ENCODE results near the gene CHTOP. TPM values are rescaled to one million over a fixed set of nuclear protein-coding genes. Genes with fewer than 3 reads are reported as not detected.
A peak's percentile ranks its signal among the peaks of the same experiment; 100 is the strongest.

CHTOP gene
- total and polyA plus RNA-seq, 11 donors = 48.4 to 92.0 (median 72.9) TPM

- no peak overlapping the region for H3K4me3 ChIP-seq
- DNase-seq = no peak
- ATAC-seq = peak in 1 of 4 donors; percentile 16
- H3K27ac ChIP-seq = peak overlapping the region in 4 of 12 donors; percentile 4 to 30 (median 21)
- TF ChIP-seq CTCF (IDR thresholded peaks at IDR 0.05) = no peak
- no peak for TF ChIP-seq POLR2A (IDR thresholded peaks at IDR 0.05)
- H3K9me3 ChIP-seq = no peaks in the 10 kb centered on the region
- peaks cover 4 to 74% (median 57%) of the 10 kb centered on the region in 12 donors for H3K4me1 ChIP-seq
- intact Hi-C loops (cut with DNase I) = no loop called here
- H3K27me3 ChIP-seq = no peaks in the 10 kb centered on the region
- H3K36me3 ChIP-seq = peaks cover 0 to 100% (median 96%) of the 10 kb centered on the region in 9 donors
- WGBS, 4 donors = 66 to 82% (median 79%) methylated on average over 11 of the region's 11 CpGs
Measured at GRCh38 chr1:153642161-153642560, 8.3 kb downstream of the CHTOP start.

- H3K9me3 ChIP-seq = no peaks in the 10 kb centered on the region
- 90 to 93% (median 91%) methylated on average over 11 of the region's 11 CpGs for WGBS, 4 donors
- DNase-seq (no peak), ATAC-seq (no peak)
- peaks cover 4 to 68% (median 52%) of the 10 kb centered on the region in 12 donors for H3K4me1 ChIP-seq
- H3K27me3 ChIP-seq = no peaks in the 10 kb centered on the region
- TF ChIP-seq CTCF (IDR thresholded peaks at IDR 0.05) = no peak
- TF ChIP-seq POLR2A (IDR thresholded peaks at IDR 0.05) = no peak
- H3K4me3 ChIP-seq = no peak overlapping the region
- intact Hi-C loops (cut with DNase I) = no loop called here
- peak overlapping the region in 3 of 12 donors; percentile 6 to 11 (median 9) for H3K27ac ChIP-seq
- H3K36me3 ChIP-seq = peaks cover 0 to 95% (median 87%) of the 10 kb centered on the region in 9 donors
Measured at GRCh38 chr1:153643100-153643499, 9.2 kb downstream of the CHTOP start.

- no peak for DNase-seq
- intact Hi-C loops (cut with DNase I) = no loop called here
- Histone ChIP-seq H3K36me3 (peaks cover 0 to 88% (median 80%) of the 10 kb centered on the region in 9 donors), H3K4me1 (peaks cover 4 to 62% (median 49%) of the 10 kb centered on the region in 12 donors), H3K9me3 (no peaks in the 10 kb centered on the region), H3K27ac (peak overlapping the region in 9 of 12 donors; percentile 9 to 61 (median 36)), H3K27me3 (no peaks in the 10 kb centered on the region), H3K4me3 (no peak overlapping the region)
- TF ChIP-seq POLR2A (IDR thresholded peaks at IDR 0.05) (no peak), CTCF (IDR thresholded peaks at IDR 0.05) (no peak)
- no peak for ATAC-seq
Measured at GRCh38 chr1:153643816-153644215, 9.9 kb downstream of the CHTOP start.

- Histone ChIP-seq H3K27me3 (no peaks in the 10 kb centered on the region), H3K27ac (peak overlapping the region in 4 of 12 donors; percentile 11 to 77 (median 23)), H3K4me3 (no peak overlapping the region), H3K9me3 (no peaks in the 10 kb centered on the region), H3K4me1 (peaks cover 0 to 52% (median 29%) of the 10 kb centered on the region in 12 donors), H3K36me3 (peaks cover 0 to 58% (median 50%) of the 10 kb centered on the region in 9 donors)
- intact Hi-C loops (cut with DNase I) = no loop called here
- WGBS, 4 donors = 84 to 88% (median 85%) methylated on average over 5 of the region's 5 CpGs
- ATAC-seq = peak in 3 of 4 donors; percentile 2 to 18 (median 2)
- TF ChIP-seq CTCF (IDR thresholded peaks at IDR 0.05) = no peak
- no peak for TF ChIP-seq POLR2A (IDR thresholded peaks at IDR 0.05)
- no peak for DNase-seq
Measured at GRCh38 chr1:153646672-153647345, 12.9 kb downstream of the CHTOP start.

Data from heart left ventricle (tissue), 16 donors.